ENCODE measurements around the gene DLG2.

DLG2 gene

GRCh38 chr11:84480131-84480530 lies 1147.0 kb downstream of the DLG2 start:
- no peak for DNase-seq (ENCODE audit: low read depth in 2 of 2)

DNA sequence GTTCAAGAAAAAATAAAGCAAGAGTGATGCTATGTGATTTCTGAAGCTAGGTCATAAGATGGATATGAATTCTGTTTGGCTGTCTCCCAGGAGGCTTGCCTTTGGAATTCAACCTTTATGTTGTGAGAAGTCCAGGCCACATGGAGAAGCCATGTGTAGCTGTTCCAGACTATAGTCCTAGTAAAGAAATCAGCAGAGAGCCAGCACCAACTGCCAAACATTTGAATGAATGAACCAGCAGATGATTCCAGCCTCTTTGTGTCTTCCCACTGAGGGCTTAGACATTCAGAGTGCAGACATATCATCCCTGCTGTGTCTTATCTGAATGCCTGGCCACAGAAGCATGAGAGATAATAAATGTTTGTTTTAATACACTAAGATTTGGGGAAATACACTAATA lies 1150.6 kb downstream of the DLG2 start:
- no peak for DNase-seq (ENCODE audit: low read depth in 2 of 2)

DNA sequence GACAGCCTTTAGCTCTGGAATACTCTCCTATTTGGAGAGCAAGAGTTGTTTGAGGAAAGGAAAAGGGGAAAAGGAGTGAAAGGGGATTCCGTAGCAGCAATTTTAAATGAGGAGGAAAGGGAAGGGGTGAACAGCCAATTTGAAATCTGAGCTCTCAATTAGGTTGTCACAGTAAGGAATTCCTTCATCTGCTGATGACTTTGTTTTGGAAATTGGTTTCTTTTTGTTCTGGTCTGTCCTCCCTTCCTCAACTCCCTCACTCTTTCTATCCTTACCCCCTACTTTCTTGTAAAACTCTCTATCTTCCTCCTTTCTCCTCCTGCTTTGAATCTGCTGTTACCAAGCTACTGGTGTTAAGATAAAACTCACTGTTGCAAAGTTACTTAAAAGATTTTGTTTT lies 1155.6 kb downstream of the DLG2 start:
- DNase-seq (ENCODE audit: low read depth in 2 of 2) = no peak

DNA sequence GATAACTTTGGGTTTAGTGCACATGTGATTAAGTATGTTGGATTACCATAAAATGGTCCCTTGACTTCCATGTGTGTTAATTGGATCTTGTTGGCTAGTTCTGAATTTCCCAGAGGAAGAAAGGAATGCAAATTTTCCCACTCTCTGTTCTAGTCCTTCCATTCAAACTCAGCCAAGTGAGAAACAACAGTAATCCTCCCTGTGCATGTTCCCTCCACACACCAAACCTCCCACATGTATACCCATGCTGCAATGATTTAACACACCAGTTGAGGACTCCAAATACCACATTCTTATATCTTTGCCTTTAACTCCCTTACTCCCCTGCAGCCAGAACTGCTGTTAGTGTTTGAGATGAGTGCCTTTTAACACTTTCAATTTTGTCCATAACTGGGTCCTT lies 1158.9 kb downstream of the DLG2 start:
- no peak for DNase-seq (ENCODE audit: low read depth in 2 of 2)

DNA sequence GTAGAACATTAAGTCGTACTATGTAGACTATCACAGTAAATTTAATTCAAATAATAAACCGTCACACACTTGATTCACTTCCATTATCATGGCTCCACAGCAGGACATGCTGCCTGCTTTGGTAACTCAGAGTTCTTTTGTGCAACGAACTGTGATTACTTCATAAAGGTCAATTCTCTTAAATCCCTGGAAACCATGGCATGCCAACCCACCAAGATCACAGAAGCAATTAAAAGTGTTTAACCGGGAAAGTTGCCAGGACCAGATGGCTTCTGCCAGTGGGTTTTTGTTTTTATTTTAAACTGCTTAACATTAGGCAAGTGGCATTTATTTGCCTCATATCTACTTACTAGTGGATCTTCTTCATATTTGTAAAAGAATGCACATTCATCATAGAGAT lies 1162.1 kb downstream of the DLG2 start:
- DNase-seq (ENCODE audit: low read depth in 2 of 2) = no peak

DNA sequence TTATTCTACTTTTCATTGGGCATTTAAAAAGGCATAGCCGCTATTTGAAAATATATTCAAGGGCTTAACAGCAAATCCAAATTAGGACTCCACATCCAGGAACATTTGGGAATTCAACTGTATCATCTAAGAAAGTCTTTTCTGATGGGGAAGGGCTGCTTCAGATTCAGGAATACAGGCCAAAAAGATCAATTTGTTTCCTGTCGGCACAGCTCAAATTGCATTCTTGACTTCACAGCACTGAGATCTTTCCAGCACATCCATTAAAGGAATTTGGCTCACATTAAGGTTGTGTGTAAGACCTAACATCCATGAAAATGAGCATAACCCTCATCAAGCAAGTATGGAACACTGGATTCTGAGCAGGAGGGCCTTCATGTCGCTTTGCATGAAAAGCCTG lies 1171.5 kb downstream of the DLG2 start:
- DNase-seq (ENCODE audit: low read depth in 2 of 2) = no peak

- DNase-seq (ENCODE audit: low read depth in 2 of 2) = no peak
Observed at GRCh38 chr11:84452211-84452610, 1174.9 kb downstream of the DLG2 start.

DNA sequence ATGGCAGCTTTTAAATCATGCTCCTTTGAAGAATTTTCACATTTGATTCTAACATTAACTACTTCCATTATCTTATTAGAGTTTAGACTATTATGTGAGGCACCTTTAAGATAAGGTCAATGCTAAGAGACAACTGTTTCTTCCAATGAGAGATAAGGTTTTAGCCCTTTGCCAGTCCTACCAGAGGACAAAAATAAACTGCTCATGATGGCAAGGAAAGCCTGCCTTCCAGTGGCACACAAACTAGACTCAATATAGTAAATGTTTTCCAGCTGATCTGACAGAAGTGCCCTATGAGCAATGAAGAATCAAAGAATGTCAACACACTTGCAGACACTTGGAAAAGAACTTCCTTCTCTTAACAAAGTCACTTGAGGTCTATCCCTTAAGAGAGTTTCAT lies 1188.6 kb downstream of the DLG2 start:
- DNase-seq (ENCODE audit: low read depth in 2 of 2) = no peak

GRCh38 chr11:84437071-84437980 lies 1189.8 kb downstream of the DLG2 start:
- no peak for DNase-seq (ENCODE audit: low read depth in 2 of 2)

GRCh38 chr11:84430661-84431060 lies 1196.5 kb downstream of the DLG2 start:
- DNase-seq (ENCODE audit: low read depth in 2 of 2) = no peak

GRCh38 chr11:84425673-84426072 lies 1201.5 kb downstream of the DLG2 start:
- no peak for DNase-seq (ENCODE audit: low read depth in 2 of 2)

- no peak for DNase-seq (ENCODE audit: low read depth in 2 of 2)
Observed at GRCh38 chr11:84420271-84420670, 1206.9 kb downstream of the DLG2 start.

DNA sequence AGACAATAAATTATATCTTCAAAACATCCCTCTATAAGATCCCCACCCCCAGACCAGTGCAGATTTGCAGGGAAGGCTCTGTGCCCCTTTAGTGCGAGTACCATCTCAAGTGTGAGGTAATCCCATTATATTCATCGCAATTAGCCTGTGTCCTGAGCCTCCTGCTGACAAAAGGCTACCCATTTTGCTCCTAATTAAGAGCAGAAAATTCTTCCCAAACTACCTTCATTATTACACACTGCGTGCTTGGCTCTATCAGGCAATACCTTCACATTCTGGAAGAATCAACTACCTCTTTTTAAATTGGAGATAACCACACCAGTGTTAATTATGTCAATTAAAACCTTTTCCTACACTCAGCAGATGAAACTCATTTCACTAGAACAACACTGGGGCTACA lies 1207.5 kb downstream of the DLG2 start:
- no peak for DNase-seq (ENCODE audit: low read depth in 2 of 2)

- no peak for DNase-seq (ENCODE audit: low read depth in 2 of 2)
Observed at GRCh38 chr11:84414920-84415319, 1212.2 kb downstream of the DLG2 start.

- no peak for DNase-seq (ENCODE audit: low read depth in 2 of 2)
Observed at GRCh38 chr11:84413549-84413948, 1213.6 kb downstream of the DLG2 start.

GRCh38 chr11:84412862-84413261 lies 1214.3 kb downstream of the DLG2 start:
- DNase-seq (ENCODE audit: low read depth in 2 of 2) = no peak

DNA sequence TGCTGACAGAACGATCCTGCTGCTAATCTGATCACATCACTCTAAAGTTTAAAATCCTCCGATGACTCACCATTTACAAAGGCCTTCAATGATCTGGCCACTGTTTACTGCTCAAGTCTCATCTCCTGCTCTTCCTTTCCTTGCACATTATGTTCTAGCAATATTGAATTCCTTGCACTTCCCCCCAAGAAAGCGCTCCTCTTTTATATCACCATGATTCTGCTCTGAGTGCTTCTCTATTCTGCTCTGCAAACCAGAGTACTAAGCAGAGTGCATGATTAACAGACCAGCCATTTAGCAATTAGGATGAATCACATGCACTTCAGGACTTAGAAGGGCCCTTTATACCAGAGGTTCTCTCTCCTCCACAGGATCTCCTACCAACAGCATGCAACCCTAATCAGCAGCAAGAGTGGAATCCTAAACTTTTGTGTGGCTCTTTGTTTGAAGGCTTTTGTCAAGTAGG lies 1218.2 kb downstream of the DLG2 start:
- DNase-seq (ENCODE audit: low read depth in 2 of 2) = no peak

DNA sequence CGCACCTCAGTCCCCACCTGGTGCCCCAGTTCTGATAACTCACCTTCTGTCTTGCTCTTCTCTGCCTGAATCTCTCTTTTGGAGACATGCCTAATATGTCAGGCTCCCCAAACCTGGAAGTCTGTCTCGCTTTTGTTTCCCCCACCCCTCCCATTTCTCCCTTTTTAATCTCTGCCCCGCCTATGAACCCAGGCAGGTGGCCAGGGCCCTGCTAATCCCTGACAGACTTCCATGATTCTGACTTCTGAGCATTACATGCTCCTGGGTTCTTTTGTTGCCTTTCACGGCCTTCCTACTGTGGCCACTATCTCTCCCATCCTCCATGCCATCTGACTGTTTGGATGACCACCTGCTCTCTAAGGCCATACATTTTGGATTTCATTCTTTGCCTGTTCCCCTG lies 1220.1 kb downstream of the DLG2 start:
- no peak for DNase-seq (ENCODE audit: low read depth in 2 of 2)

- no peak for DNase-seq (ENCODE audit: low read depth in 2 of 2)
Observed at GRCh38 chr11:84398017-84398626, 1229.0 kb downstream of the DLG2 start.

GRCh38 chr11:84396521-84396920 lies 1230.6 kb downstream of the DLG2 start:
- DNase-seq (ENCODE audit: low read depth in 2 of 2) = no peak

- DNase-seq (ENCODE audit: low read depth in 2 of 2) = no peak
Observed at GRCh38 chr11:84390441-84391078, 1236.6 kb downstream of the DLG2 start.

- DNase-seq (ENCODE audit: low read depth in 2 of 2) = no peak
Observed at GRCh38 chr11:84389696-84390095, 1237.4 kb downstream of the DLG2 start.

- DNase-seq (ENCODE audit: low read depth in 2 of 2) = peak in 1 of 2 donors; percentile 1
Observed at GRCh38 chr11:84384731-84385130, 1242.4 kb downstream of the DLG2 start.

Data from activated CD4-positive, alpha-beta T cell treated with anti-CD3 and anti-CD28 coated beads for 24 hours (primary cell).